Activated CD8-positive, alpha-beta memory T cell treated with anti-CD3 and anti-CD28 coated beads, Interleukin-2, amount 50 U/mL, for 24 hours (primary cell): ENCODE data around the gene CHTOP.
"Not testable (repeated sequence)": the region's sequence is repeated elsewhere in the genome, so short reads cannot be mapped to it uniquely, and the experiment has no call there.

Experiments
- DNase-seq: peaks from one replicate; pipeline ENCODE4 v3.0.0-alpha.2; 2020; ENCODE audit errors: extremely low read depth

The CHTOP gene

GRCh38 chr1:153659175-153659534 is 25.3 kb downstream of the CHTOP start:
- DNase-seq = no peak

- no peak for DNase-seq
Observed at GRCh38 chr1:153659656-153660055, 25.8 kb downstream of the CHTOP start.

- no peak for DNase-seq
Observed at GRCh38 chr1:153661111-153661708, 27.3 kb downstream of the CHTOP start.

- DNase-seq = no peak
Observed at GRCh38 chr1:153662269-153662668, 28.4 kb downstream of the CHTOP start.

GRCh38 chr1:153663211-153663610 is 29.3 kb downstream of the CHTOP start:
- DNase-seq = no peak

GRCh38 chr1:153667439-153667838 is 33.6 kb downstream of the CHTOP start:
- no peak for DNase-seq

GRCh38 chr1:153668672-153669071 is 34.8 kb downstream of the CHTOP start:
- DNase-seq = not testable (repeated sequence)

GRCh38 chr1:153669606-153670005 is 35.7 kb downstream of the CHTOP start:
- no peak for DNase-seq

GRCh38 chr1:153670257-153670858 is 36.5 kb downstream of the CHTOP start:
- DNase-seq = no peak

- peak; percentile 92 for DNase-seq
Observed at GRCh38 chr1:153670859-153671627, 37.2 kb downstream of the CHTOP start, which contains the start of gene ILF2. Gene ILF2 (minus strand): TSS chr1:153670993. CDS start chr1:153670922, 71 bp downstream.

- DNase-seq = not testable (repeated sequence)
Observed at GRCh38 chr1:153671628-153672353, 37.9 kb downstream of the CHTOP start.

- no peak for DNase-seq
Observed at GRCh38 chr1:153673511-153673910, 39.6 kb downstream of the CHTOP start.

GRCh38 chr1:153677718-153678518 is 44.1 kb downstream of the CHTOP start:
- no peak for DNase-seq

- DNase-seq = no peak
Observed at GRCh38 chr1:153678519-153679336, 44.9 kb downstream of the CHTOP start, which contains the start of gene NPR1. Gene NPR1 (plus strand): TSS chr1:153678688. CDS start chr1:153679109, 421 bp downstream.

GRCh38 chr1:153679337-153680119 is 45.7 kb downstream of the CHTOP start:
- no peak for DNase-seq

GRCh38 chr1:153680120-153680403 is 46.2 kb downstream of the CHTOP start:
- DNase-seq = no peak

- no peak for DNase-seq
Observed at GRCh38 chr1:153682730-153683129, 48.9 kb downstream of the CHTOP start.

- DNase-seq = no peak
Observed at GRCh38 chr1:153683854-153684253, 50.0 kb downstream of the CHTOP start.

- no peak for DNase-seq
Observed at GRCh38 chr1:153684892-153685291, 51.0 kb downstream of the CHTOP start.
